ENCODE results near the gene GANC.
A peak's percentile ranks its signal among the peaks of the same experiment; 100 is the strongest.
"Not testable (repeated sequence)": the region's sequence is repeated elsewhere in the genome, so short reads cannot be mapped to it uniquely, and the experiment has no call there.

GANC gene, protein sequence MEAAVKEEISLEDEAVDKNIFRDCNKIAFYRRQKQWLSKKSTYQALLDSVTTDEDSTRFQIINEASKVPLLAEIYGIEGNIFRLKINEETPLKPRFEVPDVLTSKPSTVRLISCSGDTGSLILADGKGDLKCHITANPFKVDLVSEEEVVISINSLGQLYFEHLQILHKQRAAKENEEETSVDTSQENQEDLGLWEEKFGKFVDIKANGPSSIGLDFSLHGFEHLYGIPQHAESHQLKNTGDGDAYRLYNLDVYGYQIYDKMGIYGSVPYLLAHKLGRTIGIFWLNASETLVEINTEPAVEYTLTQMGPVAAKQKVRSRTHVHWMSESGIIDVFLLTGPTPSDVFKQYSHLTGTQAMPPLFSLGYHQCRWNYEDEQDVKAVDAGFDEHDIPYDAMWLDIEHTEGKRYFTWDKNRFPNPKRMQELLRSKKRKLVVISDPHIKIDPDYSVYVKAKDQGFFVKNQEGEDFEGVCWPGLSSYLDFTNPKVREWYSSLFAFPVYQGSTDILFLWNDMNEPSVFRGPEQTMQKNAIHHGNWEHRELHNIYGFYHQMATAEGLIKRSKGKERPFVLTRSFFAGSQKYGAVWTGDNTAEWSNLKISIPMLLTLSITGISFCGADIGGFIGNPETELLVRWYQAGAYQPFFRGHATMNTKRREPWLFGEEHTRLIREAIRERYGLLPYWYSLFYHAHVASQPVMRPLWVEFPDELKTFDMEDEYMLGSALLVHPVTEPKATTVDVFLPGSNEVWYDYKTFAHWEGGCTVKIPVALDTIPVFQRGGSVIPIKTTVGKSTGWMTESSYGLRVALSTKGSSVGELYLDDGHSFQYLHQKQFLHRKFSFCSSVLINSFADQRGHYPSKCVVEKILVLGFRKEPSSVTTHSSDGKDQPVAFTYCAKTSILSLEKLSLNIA (N-terminal part only)

DNA sequence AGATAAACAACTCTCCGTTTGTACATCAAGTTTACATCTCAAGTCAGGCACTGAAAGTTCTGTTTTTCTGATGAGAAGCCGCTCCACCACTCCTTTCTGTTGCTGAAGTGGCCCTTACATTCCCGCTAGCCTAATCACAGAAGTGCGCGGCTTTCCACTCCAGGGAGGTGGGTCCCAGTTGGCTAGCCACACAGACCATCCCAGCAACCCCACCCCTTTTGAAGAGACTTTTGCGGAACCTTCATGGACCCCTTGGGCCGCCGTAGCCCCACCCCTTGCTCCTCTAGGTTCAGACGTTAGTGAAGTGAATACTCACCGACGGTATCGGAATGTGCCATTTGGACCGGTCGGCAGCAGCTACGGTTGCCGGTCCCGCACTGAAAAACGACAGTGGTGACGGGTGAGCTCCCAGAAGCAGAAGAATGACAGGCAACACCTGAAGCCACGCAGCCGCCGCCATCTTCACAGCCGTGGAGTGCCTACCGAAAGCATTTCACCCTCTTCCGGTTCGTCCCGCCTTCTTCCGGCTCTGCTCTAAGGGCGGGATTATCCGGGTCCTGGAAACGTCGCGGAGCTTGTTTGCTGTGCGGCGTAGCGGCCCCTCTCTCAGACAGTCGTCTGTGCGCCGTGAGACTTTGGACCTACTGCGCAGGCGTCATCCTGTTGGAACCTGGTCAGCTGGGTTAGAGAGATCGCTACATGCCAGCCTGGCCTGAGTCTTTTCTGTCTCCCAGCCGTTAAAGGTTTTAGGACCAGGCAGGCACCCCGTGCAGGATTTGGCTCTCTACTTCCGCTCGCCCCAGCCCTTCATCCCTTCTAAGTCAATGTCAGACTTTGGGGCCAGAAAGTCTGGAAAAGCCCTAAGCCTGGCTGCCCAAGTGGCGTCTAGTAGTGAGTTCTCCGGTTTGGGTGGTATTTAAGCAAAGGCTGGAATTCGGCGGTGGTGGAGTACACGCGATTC lies at the start of gene GANC, which contains the start of gene TMEM87A:
Gene GANC (plus strand): TSS at position 263 of the 961 bp plus-strand sequence. CDS start 1,281 bp downstream, outside the sequence.
Gene TMEM87A (minus strand): TSS at position 495 of the 961 bp plus-strand sequence. CDS start 35 bp downstream, at position 460.
- peak; percentile 93 to 95 for ATAC-seq (replicated peaks)
- peak; percentile 96 for DNase-seq
- no peaks in the 10 kb centered on the region for H3K27me3 Mint-ChIP-seq
- H3K36me3 Mint-ChIP-seq, result peaks cover 4 to 19% of the 10 kb centered on the region in 2 donors
- H3K9me3 Mint-ChIP-seq, result no peaks in the 10 kb centered on the region
- H3K4me3 Mint-ChIP-seq, result peak within 1 kb of the TSS; percentile 99 to 100
- peak within 1 kb of the TSS; percentile 100 for H3K27ac Mint-ChIP-seq
- peaks cover 11 to 30% of the 10 kb centered on the region in 2 donors for H3K4me1 Mint-ChIP-seq

DNA sequence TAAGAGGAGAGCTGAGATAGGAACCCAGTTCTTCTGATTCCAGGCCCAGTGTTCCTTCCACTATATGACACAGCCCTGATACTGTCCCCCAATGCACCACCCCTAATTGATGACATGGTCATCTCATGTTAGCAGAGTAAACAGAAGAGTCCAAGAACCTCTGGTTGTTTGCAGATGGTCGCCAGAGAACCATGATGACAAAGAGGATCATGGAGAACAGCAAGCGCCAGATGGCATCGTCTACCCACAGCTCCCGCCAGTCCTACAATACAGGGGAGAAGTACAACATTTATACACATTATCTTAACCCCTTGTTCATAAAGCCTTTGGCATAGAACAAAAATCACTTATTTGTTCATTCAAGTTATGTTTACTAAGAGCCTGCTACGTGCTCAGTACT lies 46.4 kb upstream of the GANC start:
- Mint-ChIP-seq H3K4me1 (peaks cover 0 to 2% of the 10 kb centered on the region in 2 donors), H3K36me3 (peaks cover 26 to 32% of the 10 kb centered on the region in 2 donors), H3K27ac (no peak overlapping the region), H3K27me3 (no peaks in the 10 kb centered on the region), H3K4me3 (no peak overlapping the region), H3K9me3 (no peaks in the 10 kb centered on the region)
- no peak for ATAC-seq (replicated peaks)
- DNase-seq, result no peak

DNA sequence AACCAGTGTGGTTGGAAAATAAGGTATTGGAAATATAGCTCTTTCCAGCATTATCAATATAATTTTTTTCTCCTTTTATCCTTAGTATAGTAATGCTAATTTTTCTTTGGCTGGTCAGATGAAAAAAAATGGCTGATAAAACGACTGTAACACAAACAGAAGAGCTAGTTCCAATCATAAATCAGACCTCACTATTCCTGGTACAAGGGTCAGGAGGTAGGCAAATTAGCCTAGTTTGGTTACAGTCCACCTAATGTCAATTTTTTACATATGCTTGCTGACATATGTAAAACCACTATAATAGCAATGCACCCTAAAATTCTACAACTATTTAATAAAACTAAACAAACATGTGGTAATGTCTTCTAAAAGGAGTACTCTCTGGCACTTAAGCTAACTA lies 45.0 kb upstream of the GANC start:
- Mint-ChIP-seq H3K36me3 (peaks cover 26 to 36% of the 10 kb centered on the region in 2 donors), H3K27ac (no peak overlapping the region), H3K9me3 (no peaks in the 10 kb centered on the region), H3K27me3 (no peaks in the 10 kb centered on the region), H3K4me1 (peaks cover 0 to 2% of the 10 kb centered on the region in 2 donors), H3K4me3 (no peak overlapping the region)
- no peak for ATAC-seq (replicated peaks)
- no peak for DNase-seq

DNA sequence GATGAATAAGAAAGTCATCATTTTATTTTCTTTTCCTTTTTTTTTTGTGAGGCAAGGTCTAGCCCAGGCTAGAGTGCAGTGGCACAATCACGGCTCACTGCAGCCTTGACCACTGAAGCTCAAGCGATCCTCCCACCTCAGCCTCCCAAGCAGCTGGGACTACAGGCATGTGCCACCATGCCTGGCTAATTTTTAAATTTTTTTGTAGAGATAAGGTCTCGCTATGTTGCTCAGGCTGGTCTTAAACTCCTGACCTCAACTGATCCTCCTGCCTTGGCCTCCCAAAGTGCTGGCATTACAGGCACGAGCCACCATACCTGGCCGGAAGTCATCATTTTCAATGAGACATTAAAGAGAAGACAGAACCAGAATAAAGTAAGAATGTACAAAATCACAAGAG lies 44.0 kb upstream of the GANC start:
- not testable (repeated sequence) for DNase-seq; H3K9me3 Mint-ChIP-seq; H3K27me3 Mint-ChIP-seq; H3K4me3 Mint-ChIP-seq; H3K4me1 Mint-ChIP-seq; ATAC-seq (replicated peaks)
- Mint-ChIP-seq H3K27ac (peak overlapping the region; percentile 21), H3K36me3 (peaks cover 26 to 32% of the 10 kb centered on the region in 2 donors)

DNA sequence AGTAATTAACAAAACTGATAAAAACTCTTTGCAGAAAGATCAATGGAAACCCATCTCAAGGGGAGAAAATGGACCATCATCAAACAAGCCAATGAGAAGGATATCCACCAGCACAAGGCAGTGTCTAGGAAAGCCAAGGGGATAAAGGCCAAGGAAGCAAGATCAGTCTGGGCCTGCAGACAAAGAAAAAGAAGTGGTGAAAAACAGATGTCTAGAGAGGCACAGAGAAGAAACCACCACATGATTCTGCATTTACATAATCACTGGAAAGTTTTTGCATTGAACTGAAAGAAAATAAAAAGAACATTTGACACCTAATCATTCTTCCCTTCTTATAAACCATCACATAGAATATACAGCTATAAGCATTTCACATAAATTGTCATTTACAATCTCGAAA lies 41.9 kb upstream of the GANC start:
- Mint-ChIP-seq H3K27me3 (no peaks in the 10 kb centered on the region), H3K36me3 (peaks cover 28 to 32% of the 10 kb centered on the region in 2 donors), H3K9me3 (no peaks in the 10 kb centered on the region), H3K4me3 (no peak overlapping the region), H3K27ac (no peak overlapping the region), H3K4me1 (peaks cover 0 to 2% of the 10 kb centered on the region in 2 donors)
- ATAC-seq (replicated peaks) (no peak), DNase-seq (no peak)

DNA sequence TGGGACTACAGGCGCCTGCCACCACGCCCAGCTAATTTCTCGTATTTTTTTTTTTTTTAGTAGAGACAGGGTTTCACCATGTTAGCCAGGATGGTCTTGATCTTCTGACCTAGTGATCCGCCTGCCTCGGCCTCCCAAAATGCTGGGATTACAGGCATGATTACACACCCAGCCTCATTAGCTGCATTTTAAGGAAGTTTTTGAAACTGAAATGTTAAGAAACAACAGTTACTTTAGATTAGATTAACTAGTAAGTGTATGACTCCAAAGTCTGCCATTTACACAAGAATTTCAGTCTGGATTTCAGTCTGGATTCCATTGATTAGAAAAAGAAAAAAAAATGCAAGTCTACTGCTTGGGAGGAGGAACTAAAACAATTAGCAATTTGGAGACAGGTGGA lies 40.4 kb upstream of the GANC start:
- Mint-ChIP-seq H3K4me3 (no peak overlapping the region), H3K27ac (no peak overlapping the region), H3K27me3 (no peaks in the 10 kb centered on the region), H3K4me1 (peaks cover 0 to 2% of the 10 kb centered on the region in 2 donors), H3K36me3 (peaks cover 28 to 35% of the 10 kb centered on the region in 2 donors), H3K9me3 (no peaks in the 10 kb centered on the region)
- ATAC-seq (replicated peaks), result no peak
- DNase-seq, result no peak

DNA sequence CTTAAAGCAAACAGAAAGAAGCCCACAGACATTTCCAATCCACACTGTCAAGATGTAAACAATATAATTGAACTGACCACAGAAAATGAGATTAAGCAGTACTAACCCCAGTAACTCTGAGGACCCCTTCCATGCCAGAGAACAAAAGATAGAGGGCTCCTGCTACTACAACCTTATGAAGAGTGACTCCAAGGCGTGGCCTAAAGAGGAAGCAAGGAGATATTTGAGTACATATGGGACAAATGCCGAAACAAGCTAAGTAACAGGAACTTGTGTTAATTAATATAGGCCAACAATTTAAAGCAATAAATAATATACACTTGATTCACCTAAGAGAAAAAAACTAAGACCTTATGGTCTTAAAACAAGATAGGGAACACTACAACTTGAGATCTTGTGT lies 39.9 kb upstream of the GANC start:
- peaks cover 0 to 2% of the 10 kb centered on the region in 2 donors for H3K4me1 Mint-ChIP-seq
- no peaks in the 10 kb centered on the region for H3K27me3 Mint-ChIP-seq
- no peak overlapping the region for H3K4me3 Mint-ChIP-seq
- H3K27ac Mint-ChIP-seq, result no peak overlapping the region
- peaks cover 28 to 35% of the 10 kb centered on the region in 2 donors for H3K36me3 Mint-ChIP-seq
- no peaks in the 10 kb centered on the region for H3K9me3 Mint-ChIP-seq
- no peak for ATAC-seq (replicated peaks)
- DNase-seq, result no peak

DNA sequence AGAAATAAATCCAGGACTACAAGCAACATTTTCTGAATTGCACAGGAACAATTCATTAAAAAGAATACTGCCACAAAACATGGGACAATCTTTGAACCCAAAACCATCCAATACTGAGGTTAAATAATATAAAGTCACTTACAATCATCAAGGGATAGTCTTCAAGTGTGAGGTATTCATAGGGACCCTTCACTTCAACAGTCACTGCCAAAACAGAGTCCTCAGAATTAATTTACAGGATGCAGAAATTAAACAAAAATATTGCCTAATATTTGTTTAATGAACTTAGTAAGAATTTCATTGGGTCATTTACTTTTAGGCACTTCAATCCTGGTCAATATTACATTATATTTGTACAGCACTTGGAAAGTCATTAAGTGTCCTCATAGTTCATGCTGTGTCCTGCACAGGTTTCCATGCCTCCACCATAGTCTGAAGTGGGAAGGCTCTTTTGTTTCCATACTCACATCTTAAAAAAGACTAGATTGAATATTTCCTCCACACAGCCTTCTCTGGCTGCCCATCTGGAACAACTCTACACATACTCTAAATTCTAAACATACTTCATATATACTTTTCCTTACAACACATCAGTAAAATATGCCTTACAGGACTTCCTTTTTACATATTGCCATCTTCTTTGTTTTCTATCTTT lies 33.3 kb upstream of the GANC start:
- Mint-ChIP-seq H3K4me1 (no peaks in the 10 kb centered on the region), H3K27me3 (no peaks in the 10 kb centered on the region), H3K9me3 (no peaks in the 10 kb centered on the region), H3K4me3 (no peak overlapping the region), H3K27ac (no peak overlapping the region), H3K36me3 (peaks cover 28 to 43% of the 10 kb centered on the region in 2 donors)
- ATAC-seq (replicated peaks) (no peak), DNase-seq (no peak)

DNA sequence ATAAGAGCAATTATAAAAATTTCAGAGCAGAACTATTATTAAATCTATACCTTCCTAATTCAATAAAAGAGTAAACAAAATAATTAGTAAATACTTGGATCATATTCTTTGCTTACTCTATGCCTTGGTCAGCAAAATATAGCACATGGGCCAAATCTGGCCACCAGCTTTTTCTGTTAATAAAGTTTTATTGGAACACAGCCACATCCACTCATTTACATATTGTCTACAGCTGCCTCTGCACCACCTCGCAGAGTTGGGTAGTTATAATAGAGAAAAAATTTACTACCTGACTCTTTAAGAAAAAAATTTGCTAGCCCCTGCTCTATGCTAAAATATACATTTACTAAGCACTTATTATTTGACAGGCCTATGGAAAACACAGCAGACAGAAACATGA lies 32.2 kb upstream of the GANC start:
- Mint-ChIP-seq H3K36me3 (peaks cover 22 to 37% of the 10 kb centered on the region in 2 donors), H3K27me3 (no peaks in the 10 kb centered on the region), H3K4me3 (no peak overlapping the region), H3K4me1 (no peaks in the 10 kb centered on the region), H3K9me3 (no peaks in the 10 kb centered on the region), H3K27ac (no peak overlapping the region)
- no peak for ATAC-seq (replicated peaks)
- DNase-seq, result no peak

DNA sequence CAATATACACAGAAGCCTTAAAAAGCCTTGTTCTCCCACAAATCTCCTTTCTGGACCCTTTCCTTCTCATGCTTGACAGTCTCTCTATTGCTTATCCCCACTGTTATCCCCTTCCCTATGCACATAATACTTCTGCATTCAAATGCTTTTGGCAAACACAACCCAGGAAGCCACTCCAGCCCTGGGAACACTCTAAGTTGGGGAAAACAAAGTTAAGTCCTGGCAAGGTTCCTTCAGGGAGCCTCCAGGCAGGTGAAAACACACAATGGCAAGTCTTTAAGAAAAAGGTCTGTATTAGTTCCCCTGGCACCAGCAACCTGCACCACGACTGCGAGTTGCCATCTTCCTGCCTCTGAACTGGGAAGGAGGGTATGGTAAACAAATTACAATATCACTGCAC lies 19.7 kb upstream of the GANC start:
- Mint-ChIP-seq H3K27ac (no peak overlapping the region), H3K9me3 (peaks cover 7 to 12% of the 10 kb centered on the region in 2 donors), H3K4me1 (peaks cover 0 to 11% of the 10 kb centered on the region in 2 donors), H3K27me3 (no peaks in the 10 kb centered on the region), H3K36me3 (peaks cover 46 to 56% of the 10 kb centered on the region in 2 donors), H3K4me3 (no peak overlapping the region)
- DNase-seq (no peak), ATAC-seq (replicated peaks) (no peak)

DNA sequence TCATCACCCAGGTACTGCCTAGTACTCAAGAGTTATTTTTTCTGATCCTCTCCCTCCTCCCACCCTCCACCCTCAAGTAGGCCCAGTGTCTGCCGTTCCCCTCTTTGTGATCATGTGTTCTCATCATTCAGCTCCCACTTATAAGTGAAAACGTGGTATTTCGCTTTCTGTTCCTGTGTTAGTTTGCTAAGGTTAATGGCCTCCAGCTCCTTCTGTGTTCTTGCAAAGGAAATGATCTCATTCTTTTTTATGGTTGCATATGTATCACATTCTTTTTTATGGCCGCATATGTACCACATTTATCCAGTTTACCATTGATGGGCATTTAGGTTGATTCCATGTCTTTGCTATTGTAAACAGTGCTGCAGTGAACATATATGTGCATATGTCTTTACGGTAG lies 8.2 kb upstream of the GANC start:
- DNase-seq, result no peak
- H3K9me3 Mint-ChIP-seq, result no peaks in the 10 kb centered on the region
- ATAC-seq (replicated peaks), result no peak
- H3K27me3 Mint-ChIP-seq, result no peaks in the 10 kb centered on the region
- H3K36me3 Mint-ChIP-seq, result peaks cover 35 to 45% of the 10 kb centered on the region in 2 donors
- peaks cover 0 to under 1% of the 10 kb centered on the region in 2 donors for H3K4me1 Mint-ChIP-seq
- H3K4me3 Mint-ChIP-seq, result no peak overlapping the region
- H3K27ac Mint-ChIP-seq, result no peak overlapping the region

DNA sequence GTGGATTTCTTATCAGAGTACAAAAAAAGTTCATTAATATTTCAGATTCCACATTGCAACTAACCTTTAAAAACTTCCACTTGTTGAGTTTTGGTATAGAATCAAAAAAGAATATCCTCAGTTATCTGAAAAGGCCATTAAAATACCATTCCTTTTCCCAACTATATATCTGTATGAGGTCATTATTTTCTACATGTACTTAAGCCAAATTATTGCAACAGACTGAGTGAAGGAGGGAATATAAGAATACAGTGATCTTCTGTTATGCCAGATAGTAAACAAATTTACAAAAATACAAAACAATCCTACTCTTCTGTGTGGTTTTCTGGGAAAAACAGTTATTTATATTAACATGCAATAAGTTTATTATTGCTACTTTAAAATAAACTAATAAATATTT lies 5.7 kb upstream of the GANC start:
- DNase-seq (no peak), ATAC-seq (replicated peaks) (no peak)
- Mint-ChIP-seq H3K9me3 (no peaks in the 10 kb centered on the region), H3K4me3 (no peak overlapping the region), H3K4me1 (peaks cover 4 to 18% of the 10 kb centered on the region in 2 donors), H3K36me3 (peaks cover 29 to 48% of the 10 kb centered on the region in 2 donors), H3K27ac (no peak overlapping the region), H3K27me3 (no peaks in the 10 kb centered on the region)

DNA sequence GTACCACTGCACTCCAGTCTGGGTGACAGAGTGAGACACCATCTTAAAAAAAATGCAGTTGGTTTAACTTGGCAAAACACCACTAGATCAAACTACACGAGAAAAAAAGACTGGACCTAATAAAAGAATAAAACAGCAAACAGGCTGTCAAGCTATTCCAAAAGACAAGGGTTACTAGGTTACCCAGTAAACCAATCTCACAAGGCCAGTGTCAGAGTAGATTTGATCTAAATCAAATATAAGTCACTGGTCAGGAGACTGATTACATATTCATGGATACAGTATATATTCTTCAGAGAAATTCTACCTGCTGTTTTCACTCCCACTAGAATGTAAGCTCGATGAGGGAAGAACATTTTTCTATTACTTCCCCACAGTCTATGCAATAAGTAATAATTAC lies 2.5 kb upstream of the GANC start:
- Mint-ChIP-seq H3K27me3 (no peaks in the 10 kb centered on the region), H3K27ac (no peak overlapping the region), H3K4me3 (no peak overlapping the region), H3K9me3 (no peaks in the 10 kb centered on the region), H3K4me1 (peaks cover 5 to 24% of the 10 kb centered on the region in 2 donors), H3K36me3 (peaks cover 12 to 24% of the 10 kb centered on the region in 2 donors)
- no peak for ATAC-seq (replicated peaks)
- DNase-seq, result no peak

Measured in stimulated activated naive B cell treated with anti-CD40 and anti-IgM and Interleukin-4, amounts not matched to agents 10 μg/mL and 1 μg/mL and 100 μg/mL, for 72 hours (primary cell).